Calu3 (cell line): ENCODE results near the gene EFCC1. TPM values are rescaled to one million over a fixed set of nuclear protein-coding genes. Genes with fewer than 3 reads are reported as not detected.

Experiments
- BruUV-seq: library from RNA; stranded (reverse); fragments of 400-500 nt; replicated peaks from 2 replicates; lab custom pipeline; 2021; lab: Mats Ljungman, UMichigan
- CTCF ChIA-PET: fragments of 300-600 bp; sonication (Branson Sonifier 250); formaldehyde crosslinking; loops from one replicate; lab custom pipeline; 2022; ENCODE audit warnings: antibody characterized with exemption; lab: Charles Lee
- DNase-seq: peaks from one replicate; pipeline ENCODE4 v3.0.0; 2022
- H3K27ac Mint-ChIP-seq: one replicate; pipeline ENCODE4 v1.8.0; 2022; ENCODE audit warnings: mixed read lengths; ENCODE audit not compliant: unreplicated experiment
- H3K27me3 Mint-ChIP-seq: one replicate; pipeline ENCODE4 v1.8.0; 2022; ENCODE audit warnings: mixed read lengths; ENCODE audit not compliant: unreplicated experiment
- H3K36me3 Mint-ChIP-seq: one replicate; pipeline ENCODE4 v1.8.0; 2022; ENCODE audit warnings: mild to moderate bottlenecking, moderate library complexity, mixed read lengths; ENCODE audit not compliant: insufficient read depth, unreplicated experiment
- H3K4me1 Mint-ChIP-seq: one replicate; pipeline ENCODE4 v1.8.0; 2022; ENCODE audit warnings: mild to moderate bottlenecking, low read depth, mixed read lengths; ENCODE audit not compliant: unreplicated experiment
- H3K4me3 Mint-ChIP-seq: one replicate; pipeline ENCODE4 v1.8.0; 2022; ENCODE audit warnings: mild to moderate bottlenecking, low read depth, moderate library complexity, mixed read lengths; ENCODE audit not compliant: unreplicated experiment
- H3K9me3 Mint-ChIP-seq: one replicate; pipeline ENCODE4 v1.8.0; 2022; ENCODE audit warnings: low read depth, mixed read lengths; ENCODE audit not compliant: unreplicated experiment
- intact Hi-C: fragments of 100-400 bp; cut with micrococcal nuclease; formaldehyde crosslinking; loops from one replicate; pipeline ENCODE4 v1.10.0; 2022; ENCODE audit not compliant: unreplicated experiment
- total RNA-seq: library from RNA; stranded (reverse); gene quantifications from 2 replicates; pipeline ENCODE4 v1.2.3, GENCODE V29; 2022
- TF ChIP-seq, protein P1 (sequence below): fragments of 200-600 bp; IDR thresholded peaks from one replicate; pipeline ENCODE4 v1.8.0; 2022; ENCODE audit warnings: antibody characterized with exemption; ENCODE audit not compliant: unreplicated experiment

Gene EFCC1
- total RNA-seq, 1 experiment from 2014 or later = not detected

GRCh38 chr3:128996200-128996599 lies 4.9 kb upstream of the EFCC1 start:
- Mint-ChIP-seq H3K36me3 (peaks cover 12% of the 10 kb centered on the region), H3K4me1 (peaks cover 16% of the 10 kb centered on the region), H3K27ac (no peak overlapping the region), H3K9me3 (no peaks in the 10 kb centered on the region), H3K27me3 (peaks cover 98% of the 10 kb centered on the region), H3K4me3 (no peak overlapping the region)
- BruUV-seq = no TSS peak
- TF ChIP-seq, protein P1, sequence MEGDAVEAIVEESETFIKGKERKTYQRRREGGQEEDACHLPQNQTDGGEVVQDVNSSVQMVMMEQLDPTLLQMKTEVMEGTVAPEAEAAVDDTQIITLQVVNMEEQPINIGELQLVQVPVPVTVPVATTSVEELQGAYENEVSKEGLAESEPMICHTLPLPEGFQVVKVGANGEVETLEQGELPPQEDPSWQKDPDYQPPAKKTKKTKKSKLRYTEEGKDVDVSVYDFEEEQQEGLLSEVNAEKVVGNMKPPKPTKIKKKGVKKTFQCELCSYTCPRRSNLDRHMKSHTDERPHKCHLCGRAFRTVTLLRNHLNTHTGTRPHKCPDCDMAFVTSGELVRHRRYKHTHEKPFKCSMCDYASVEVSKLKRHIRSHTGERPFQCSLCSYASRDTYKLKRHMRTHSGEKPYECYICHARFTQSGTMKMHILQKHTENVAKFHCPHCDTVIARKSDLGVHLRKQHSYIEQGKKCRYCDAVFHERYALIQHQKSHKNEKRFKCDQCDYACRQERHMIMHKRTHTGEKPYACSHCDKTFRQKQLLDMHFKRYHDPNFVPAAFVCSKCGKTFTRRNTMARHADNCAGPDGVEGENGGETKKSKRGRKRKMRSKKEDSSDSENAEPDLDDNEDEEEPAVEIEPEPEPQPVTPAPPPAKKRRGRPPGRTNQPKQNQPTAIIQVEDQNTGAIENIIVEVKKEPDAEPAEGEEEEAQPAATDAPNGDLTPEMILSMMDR = no peak
- CTCF ChIA-PET = no interaction called here
- intact Hi-C loops = no loop called here
- DNase-seq = no peak

DNA sequence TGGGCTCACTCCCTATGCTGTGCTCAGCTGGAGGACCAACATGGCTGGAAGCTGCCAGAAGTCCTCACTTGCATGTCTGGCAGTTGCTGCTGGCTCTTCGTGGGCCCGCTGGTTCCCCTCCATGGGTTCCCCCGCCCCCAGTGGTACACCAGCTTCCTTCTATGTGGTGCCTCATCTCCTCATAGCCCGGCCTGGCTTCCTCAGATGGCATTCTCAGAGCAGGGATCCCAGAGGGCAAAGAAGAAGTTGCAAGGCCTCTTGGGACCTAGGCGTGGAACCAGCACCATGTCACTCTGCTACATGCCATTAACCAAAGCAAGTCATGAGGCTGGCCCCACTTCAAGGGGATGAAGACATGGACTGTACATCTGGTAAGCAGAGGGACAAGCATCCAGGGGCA lies 4.4 kb upstream of the EFCC1 start:
- Mint-ChIP-seq H3K4me1 (peaks cover 16% of the 10 kb centered on the region), H3K9me3 (no peaks in the 10 kb centered on the region), H3K27me3 (peaks cover 93% of the 10 kb centered on the region), H3K36me3 (peaks cover 12% of the 10 kb centered on the region), H3K4me3 (no peak overlapping the region), H3K27ac (no peak overlapping the region)
- DNase-seq = no peak
- CTCF ChIA-PET = no interaction called here
- BruUV-seq = no TSS peak
- TF ChIP-seq, protein P1 = no peak
- intact Hi-C loops = no loop called here

- H3K36me3 Mint-ChIP-seq = peaks cover 12% of the 10 kb centered on the region
- H3K27me3 Mint-ChIP-seq = peaks cover 93% of the 10 kb centered on the region
- intact Hi-C loops = no loop called here
- no peaks in the 10 kb centered on the region for H3K9me3 Mint-ChIP-seq
- H3K4me3 Mint-ChIP-seq = no peak overlapping the region
- peaks cover 16% of the 10 kb centered on the region for H3K4me1 Mint-ChIP-seq
- CTCF ChIA-PET = interaction anchor here (0.5 to 2.0 kb wide), 3 partner anchors 11 to 227 kb away, joined by 3 to 13 read pairs (median 3); no protein-coding TSS in a partner anchor
- no TSS peak for BruUV-seq
- H3K27ac Mint-ChIP-seq = no peak overlapping the region
- DNase-seq = no peak
- TF ChIP-seq, protein P1 = no peak
Measured at GRCh38 chr3:128997486-128998133, 3.5 kb upstream of the EFCC1 start.

- intact Hi-C loops = no loop called here
- H3K4me1 Mint-ChIP-seq = peaks cover 18% of the 10 kb centered on the region
- H3K27me3 Mint-ChIP-seq = peaks cover 93% of the 10 kb centered on the region
- CTCF ChIA-PET = interaction anchor here (0.5 to 2.0 kb wide), 6 partner anchors 8 to 349 kb away, joined by 3 to 13 read pairs (median 3); no protein-coding TSS in a partner anchor
- H3K27ac Mint-ChIP-seq = no peak overlapping the region
- H3K9me3 Mint-ChIP-seq = no peaks in the 10 kb centered on the region
- TF ChIP-seq, protein P1 = no peak
- no TSS peak for BruUV-seq
- H3K36me3 Mint-ChIP-seq = peaks cover 8% of the 10 kb centered on the region
- no peak overlapping the region for H3K4me3 Mint-ChIP-seq
- DNase-seq = no peak
Measured at GRCh38 chr3:128998561-128998960, 2.5 kb upstream of the EFCC1 start.
